Breast epithelium (tissue), 4 donors: ENCODE measurements around the gene COL9A3. TPM values are rescaled to one million over a fixed set of nuclear protein-coding genes. Genes with fewer than 3 reads are reported as not detected.

Experiments
- DNase-seq, 2 donors: peaks; one replicate each; pipeline ENCODE4 v3.0.0-alpha.2; 2019; ENCODE audit warnings: low spot score in 2 of 2
- H3K27ac ChIP-seq, 2 donors: fragments of 200-600 bp; sonication (generic) in 1 of 2; one replicate each; pipeline ENCODE4 v1.5.1; 2016 to 2019; ENCODE audit warnings: mild to moderate bottlenecking in 1 of 2
- H3K27me3 ChIP-seq, 2 donors: fragments of 200-600 bp; sonication (generic) in 1 of 2; one replicate each; pipeline versions ENCODE4 v1.5.1 to v1.6.0; 2017 to 2019; ENCODE audit warnings: control low read depth in 1 of 2, mild to moderate bottlenecking in 1 of 2
- H3K36me3 ChIP-seq: fragments of 200-600 bp; one replicate; pipeline ENCODE4 v1.5.1; 2019
- H3K4me1 ChIP-seq, 2 donors: fragments of 200-600 bp; sonication (generic); one replicate each; pipeline ENCODE4 v1.5.1; 2016 to 2019; ENCODE audit warnings: control low read depth in 1 of 2
- H3K4me3 ChIP-seq, 3 donors: fragments of 200-600 bp; sonication (generic); 1 replicate in 2 of 3; 2 replicates in 1 of 3; pipeline ENCODE4 v1.5.1; 2016 to 2019; ENCODE audit warnings: mild to moderate bottlenecking in 3 of 3, moderate library complexity in 2 of 3
- H3K9me3 ChIP-seq, 2 donors: fragments of 200-600 bp; sonication (generic) in 1 of 2; one replicate each; pipeline ENCODE4 v1.5.1; 2016 to 2019; ENCODE audit warnings: control low read depth in 1 of 2
- CTCF ChIP-seq, 3 donors: fragments of 450-650 bp; IDR thresholded peaks; one replicate each; pipeline ENCODE4 v1.5.1; 2016 to 2017; ENCODE audit warnings: antibody characterized with exemption in 3 of 3, mild to moderate bottlenecking in 3 of 3, moderate library complexity in 3 of 3
- POLR2A ChIP-seq: fragments of 450-650 bp; IDR thresholded peaks from one replicate; pipeline ENCODE4 v1.6.1; 2016; ENCODE audit warnings: antibody characterized with exemption, mild to moderate bottlenecking, moderate library complexity
- POLR2AphosphoS5 ChIP-seq, 3 donors: sonication (generic); formaldehyde crosslinking; IDR thresholded peaks; one replicate each; pipeline ENCODE4 v1.6.1; 2017; ENCODE audit warnings: antibody characterized with exemption in 3 of 3
- intact Hi-C: fragments of 100-400 bp; cut with DNase I; formaldehyde crosslinking; loops from one replicate; pipeline ENCODE4 v1.15.1; 2023; ENCODE audit warnings: low total_unique reads
- total RNA-seq, 3 donors: library from RNA; depleted of rRNA; stranded (reverse); fragments of >200 nt; gene quantifications; one replicate each; pipeline ENCODE4 v1.1.0, GENCODE V29; 2016

The COL9A3 gene
- total RNA-seq, 3 donors from 2014 or later = 0.16 to 10.2 (median 5.0) TPM

- Histone ChIP-seq H3K36me3 (no peaks in the 10 kb centered on the region), H3K4me3 (no peak overlapping the region), H3K27me3 (no peaks in the 10 kb centered on the region), H3K27ac (no peak overlapping the region), H3K4me1 (peaks cover 5 to 8% of the 10 kb centered on the region in 2 donors), H3K9me3 (no peaks in the 10 kb centered on the region)
- TF ChIP-seq CTCF (IDR thresholded peaks at IDR 0.05) (no peak), POLR2A (no peak), POLR2AphosphoS5 (IDR thresholded peaks at IDR 0.05) (no peak)
- no peak for DNase-seq
- intact Hi-C loops = no loop called here
Observed at GRCh38 chr20:62825986-62826645, 9.3 kb downstream of the COL9A3 start.

GRCh38 chr20:62826646-62827310 lies 9.9 kb downstream of the COL9A3 start:
- Histone ChIP-seq H3K27ac (no peak overlapping the region), H3K4me1 (peaks cover 5 to 8% of the 10 kb centered on the region in 2 donors), H3K4me3 (no peak overlapping the region), H3K27me3 (no peaks in the 10 kb centered on the region), H3K9me3 (no peaks in the 10 kb centered on the region), H3K36me3 (no peaks in the 10 kb centered on the region)
- intact Hi-C loops = no loop called here
- no peak for DNase-seq
- no peak for TF ChIP-seq POLR2AphosphoS5 (IDR thresholded peaks at IDR 0.05)
- no peak for TF ChIP-seq CTCF (IDR thresholded peaks at IDR 0.05)

- Histone ChIP-seq H3K27me3 (no peaks in the 10 kb centered on the region), H3K36me3 (no peaks in the 10 kb centered on the region), H3K9me3 (no peaks in the 10 kb centered on the region), H3K4me3 (no peak overlapping the region), H3K27ac (no peak overlapping the region), H3K4me1 (peaks cover 11 to 13% of the 10 kb centered on the region in 2 donors)
- intact Hi-C loops = no loop called here
- TF ChIP-seq POLR2A (no peak), CTCF (IDR thresholded peaks at IDR 0.05) (no peak), POLR2AphosphoS5 (IDR thresholded peaks at IDR 0.05) (no peak)
- no peak for DNase-seq
Observed at GRCh38 chr20:62827311-62828038, 10.6 kb downstream of the COL9A3 start.

- H3K4me1 ChIP-seq = peaks cover 12 to 16% of the 10 kb centered on the region in 2 donors
Observed at GRCh38 chr20:62828051-62828450, 11.2 kb downstream of the COL9A3 start.

More at GRCh38 chr20:62828051-62828450, 11.2 kb downstream of the COL9A3 start:
- no peak overlapping the region for H3K27ac ChIP-seq
- DNase-seq = no peak
- H3K9me3 ChIP-seq = no peaks in the 10 kb centered on the region
- H3K4me3 ChIP-seq = no peak overlapping the region
- intact Hi-C loops = no loop called here
- no peak for TF ChIP-seq POLR2A
- TF ChIP-seq POLR2AphosphoS5 (IDR thresholded peaks at IDR 0.05) = no peak
- TF ChIP-seq CTCF (IDR thresholded peaks at IDR 0.05) = no peak
- H3K27me3 ChIP-seq = no peaks in the 10 kb centered on the region
- no peaks in the 10 kb centered on the region for H3K36me3 ChIP-seq
